ENCODE results near the gene NDUFAF4. TPM values are rescaled to one million over a fixed set of nuclear protein-coding genes. Genes with fewer than 3 reads are reported as not detected.

Gene NDUFAF4
- total RNA-seq: 15.4 and 17.2 TPM in 2 replicates

DNA sequence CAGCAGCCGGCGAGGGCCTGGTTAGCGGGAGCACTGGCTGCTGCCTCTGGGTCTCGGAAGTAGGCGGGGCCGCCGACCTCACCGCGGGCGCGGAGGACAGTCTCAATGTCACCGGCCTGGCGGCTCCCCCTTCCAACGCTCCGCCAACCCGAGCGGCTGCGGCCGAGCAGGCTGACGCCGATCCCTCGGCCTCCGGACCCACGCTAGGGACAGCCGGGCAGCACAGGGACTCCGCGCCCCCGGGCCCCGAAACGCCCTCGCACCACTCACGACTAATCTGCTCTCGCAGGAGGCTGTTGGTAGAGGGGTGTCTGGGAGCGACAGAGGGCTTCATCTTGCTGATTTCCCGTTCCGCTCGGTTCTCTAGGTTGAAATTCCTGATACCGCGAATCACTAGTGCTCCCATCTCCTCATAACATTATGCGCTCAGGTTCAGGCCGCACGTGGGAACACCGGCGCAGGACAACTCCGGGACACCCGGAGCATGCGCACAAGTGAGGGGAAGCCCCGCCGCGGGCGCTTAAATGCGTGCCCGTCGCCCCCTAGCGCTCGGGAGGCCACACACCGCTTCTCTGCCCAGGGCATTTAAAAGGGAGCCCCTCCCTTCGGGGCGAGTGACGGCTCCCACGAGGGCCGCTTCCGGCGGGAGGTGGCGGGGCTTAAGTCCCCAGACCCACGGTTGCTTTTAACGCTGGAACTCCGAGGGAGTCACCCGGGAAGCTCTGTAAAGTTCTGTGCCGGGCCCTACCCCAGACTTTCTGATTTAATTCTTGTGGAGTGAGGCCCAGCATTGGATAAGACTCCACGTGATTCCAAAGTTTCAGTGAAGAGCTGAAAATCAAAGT lies at the start of gene NDUFAF4:
Gene NDUFAF4 (minus strand): TSS at position 496 of the 845 bp plus-strand sequence. CDS start 90 bp downstream, at position 406.

Other genes with a start within 250 kb of the NDUFAF4 start
- 0.68 and 1.2 TPM in 2 replicates for gene GPR63, start 60.4 kb downstream of the NDUFAF4 start, total RNA-seq
- 0.14 and 0.34 TPM in 2 replicates for gene KLHL32, start 26.8 kb upstream of the NDUFAF4 start, total RNA-seq